NCI-H510A treated with DMSO at 0.1 percent for 48 hours (cell line): ENCODE data around the gene CTDSP2.
"Not testable (repeated sequence)": the region's sequence is repeated elsewhere in the genome, so short reads cannot be mapped to it uniquely, and the experiment has no call there.

Experiments used
- DNase-seq: peaks from one replicate; lab custom pipeline; 2025; lab: John Stamatoyannopoulos, UW

The CTDSP2 gene

DNA sequence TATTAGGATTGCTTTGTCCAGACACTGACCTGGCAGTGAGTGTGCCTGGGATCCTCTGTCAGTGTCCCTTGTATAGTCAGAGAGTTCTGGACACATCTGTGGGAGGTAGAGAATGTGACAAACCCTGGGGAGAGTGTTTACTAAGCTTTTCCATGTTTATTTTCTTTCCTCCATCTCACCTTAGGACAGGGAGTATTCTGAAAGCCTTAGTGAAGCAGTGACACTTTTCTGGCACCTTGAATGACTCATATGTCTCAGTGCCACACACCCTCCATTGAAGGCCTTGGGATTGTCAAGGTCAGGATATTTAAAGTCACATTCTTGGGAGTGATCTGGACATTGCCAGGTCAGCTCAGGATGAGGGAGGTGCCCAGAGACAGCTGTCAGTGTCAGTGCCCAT lies 34.9 kb upstream of the CTDSP2 start:
- DNase-seq: no peak

DNA sequence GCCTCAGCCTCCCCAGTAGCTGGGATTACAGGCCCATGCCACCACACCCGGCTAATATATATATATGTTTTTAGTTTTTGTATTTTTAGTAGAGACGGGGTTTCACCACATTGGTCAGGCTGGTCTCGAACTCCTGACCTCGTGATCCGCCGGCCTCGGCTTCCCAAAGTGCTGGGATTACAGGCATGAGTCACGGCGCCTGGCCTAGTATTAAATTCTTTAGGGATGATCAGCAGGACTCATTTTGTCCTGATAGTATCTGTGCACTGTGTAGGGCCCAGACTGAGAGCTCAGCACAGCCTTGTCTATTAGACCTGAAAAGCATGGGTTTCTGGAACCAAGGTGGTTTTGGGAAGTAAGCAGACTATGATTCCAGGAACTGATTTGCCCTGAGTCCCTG lies 34.5 kb upstream of the CTDSP2 start:
- not testable (repeated sequence) for DNase-seq

DNA sequence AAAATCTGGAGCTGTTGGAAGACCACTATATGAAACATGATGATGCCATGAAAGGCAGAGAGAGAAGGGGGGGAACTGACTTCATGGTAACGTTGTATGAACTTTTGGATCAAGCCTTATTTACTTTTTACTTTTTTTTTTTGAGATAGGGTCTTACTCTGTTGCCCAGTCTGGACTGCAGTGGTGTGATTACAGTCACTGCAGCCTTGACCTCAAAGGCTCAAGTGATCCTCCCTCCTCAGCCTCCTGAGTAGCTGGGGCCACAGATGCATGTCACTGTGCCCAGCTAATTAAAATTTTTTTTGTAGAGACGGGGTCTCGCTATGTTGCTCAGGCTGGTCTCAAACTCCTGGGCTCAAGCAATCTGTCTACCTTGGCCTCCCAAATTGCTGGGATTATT lies 31.3 kb upstream of the CTDSP2 start:
- DNase-seq: no peak

DNA sequence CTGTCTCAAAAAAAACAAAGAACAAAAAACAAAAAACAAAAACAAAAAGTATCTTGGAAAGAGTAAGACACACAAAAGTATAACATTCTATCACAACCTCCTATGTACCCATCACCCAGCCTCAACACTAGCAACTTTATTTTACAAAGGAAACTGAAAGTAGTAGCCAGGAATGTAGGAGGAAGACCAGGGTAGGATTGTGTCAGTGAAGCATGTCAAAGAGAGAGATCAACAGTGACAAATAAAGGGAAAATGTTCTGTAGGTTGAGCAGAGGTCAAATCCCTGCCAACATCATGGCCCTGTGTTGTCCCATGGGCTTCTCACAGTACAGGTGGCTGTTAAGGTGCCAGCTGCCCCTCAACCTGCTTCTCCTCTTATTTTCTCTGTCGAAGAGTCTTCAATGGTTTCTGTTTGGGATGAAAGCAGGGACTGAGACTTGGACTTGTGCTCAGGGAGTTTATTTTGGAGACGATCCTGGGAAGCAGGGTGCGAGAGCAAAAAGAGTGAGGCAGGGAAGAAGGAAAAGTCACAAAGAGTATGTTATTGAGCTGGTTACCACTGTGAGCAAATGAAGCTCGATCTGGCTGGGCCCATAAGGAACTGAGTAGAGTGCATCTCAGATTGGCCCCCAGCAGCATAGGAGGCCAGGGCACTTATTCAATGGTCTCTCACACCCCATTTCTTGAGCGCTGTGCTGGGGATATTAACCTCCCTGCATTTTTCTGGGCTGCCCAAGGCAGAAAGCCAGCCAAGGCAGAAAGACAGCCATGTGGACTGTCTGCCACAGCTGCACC lies 29.4 kb upstream of the CTDSP2 start:
- no peak for DNase-seq

DNA sequence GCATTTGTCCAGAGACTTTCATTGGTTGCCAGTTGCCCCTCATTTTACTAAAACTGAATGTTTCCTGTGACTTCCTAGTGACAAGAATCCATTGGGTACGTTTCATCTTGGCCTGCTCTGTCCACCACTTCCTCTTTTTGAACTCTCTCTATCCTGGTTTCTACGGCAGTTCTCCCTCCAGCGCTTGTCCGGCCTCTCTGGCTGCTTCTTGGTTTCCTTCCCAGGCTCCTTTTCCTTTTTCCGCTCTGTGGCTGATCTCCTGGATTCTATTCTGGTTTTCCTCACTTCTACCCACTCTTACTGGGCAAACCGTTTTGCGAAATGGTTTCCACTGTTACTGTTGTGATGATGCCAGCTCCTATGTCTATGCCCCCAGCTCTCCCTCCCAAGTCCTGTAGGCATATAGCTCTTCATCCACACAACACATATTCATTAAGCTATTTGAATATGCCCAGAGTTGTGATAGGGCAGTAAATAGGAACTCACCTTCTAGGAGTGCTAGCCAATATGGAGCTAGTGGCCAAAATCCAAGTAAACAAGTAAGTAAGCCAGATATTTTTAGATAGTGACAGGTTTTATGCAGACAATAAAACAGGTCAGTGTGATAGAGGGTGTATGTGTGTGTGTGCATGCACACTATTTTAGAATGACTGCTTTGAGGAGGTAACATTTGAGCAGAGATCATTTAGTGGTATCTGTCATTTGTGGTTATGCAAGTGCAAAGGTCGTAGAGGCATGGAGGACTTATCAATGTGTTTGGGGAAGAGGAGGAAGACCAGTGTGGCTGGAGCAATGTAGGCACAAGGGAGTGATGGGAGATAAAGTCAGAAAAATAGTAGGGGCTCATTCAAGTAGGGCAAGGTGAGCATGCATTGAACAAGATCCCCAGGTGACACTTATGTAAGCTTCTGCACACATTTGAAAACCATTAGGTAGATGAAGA lies 27.9 kb upstream of the CTDSP2 start:
- DNase-seq: no peak

DNA sequence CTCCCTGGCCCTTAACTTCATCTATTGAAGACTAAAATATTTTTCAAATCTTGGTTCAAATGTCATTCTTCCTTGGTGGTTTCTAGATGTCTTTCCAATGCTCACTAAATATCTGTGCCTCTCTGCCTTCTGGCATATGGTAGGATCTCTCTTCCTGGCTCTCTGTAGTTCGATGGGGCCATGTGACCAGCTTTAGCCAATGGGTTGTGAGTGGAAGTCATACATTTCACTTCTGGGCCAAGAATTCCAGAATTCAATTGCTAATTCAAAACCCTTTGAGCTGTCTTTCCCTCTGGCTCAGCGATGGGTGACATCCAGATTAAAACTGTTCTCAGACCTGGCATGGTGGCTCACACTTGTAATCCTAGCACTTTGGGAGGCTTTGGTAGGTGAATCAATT lies 25.8 kb upstream of the CTDSP2 start:
- no peak for DNase-seq

DNA sequence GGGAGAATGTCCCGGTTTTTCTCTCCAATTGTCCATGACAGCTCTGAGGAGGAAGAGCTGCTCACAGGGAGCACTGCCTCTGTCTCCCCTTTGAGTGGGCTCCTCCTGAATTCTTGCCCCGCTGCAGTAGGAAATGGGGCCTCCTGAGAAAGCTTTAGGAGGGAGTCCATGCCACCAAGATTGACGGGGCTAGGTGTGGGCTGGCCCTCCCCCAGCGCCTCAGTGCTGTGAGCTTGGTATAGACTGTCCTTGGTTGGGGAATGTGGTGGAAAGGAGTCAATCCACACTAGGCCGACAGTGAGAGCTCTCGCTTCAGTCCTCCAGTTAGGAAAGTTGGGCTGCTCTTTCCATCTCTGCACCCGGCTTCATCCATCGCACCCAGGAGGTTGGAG lies 23.4 kb upstream of the CTDSP2 start:
- DNase-seq: no peak

DNA sequence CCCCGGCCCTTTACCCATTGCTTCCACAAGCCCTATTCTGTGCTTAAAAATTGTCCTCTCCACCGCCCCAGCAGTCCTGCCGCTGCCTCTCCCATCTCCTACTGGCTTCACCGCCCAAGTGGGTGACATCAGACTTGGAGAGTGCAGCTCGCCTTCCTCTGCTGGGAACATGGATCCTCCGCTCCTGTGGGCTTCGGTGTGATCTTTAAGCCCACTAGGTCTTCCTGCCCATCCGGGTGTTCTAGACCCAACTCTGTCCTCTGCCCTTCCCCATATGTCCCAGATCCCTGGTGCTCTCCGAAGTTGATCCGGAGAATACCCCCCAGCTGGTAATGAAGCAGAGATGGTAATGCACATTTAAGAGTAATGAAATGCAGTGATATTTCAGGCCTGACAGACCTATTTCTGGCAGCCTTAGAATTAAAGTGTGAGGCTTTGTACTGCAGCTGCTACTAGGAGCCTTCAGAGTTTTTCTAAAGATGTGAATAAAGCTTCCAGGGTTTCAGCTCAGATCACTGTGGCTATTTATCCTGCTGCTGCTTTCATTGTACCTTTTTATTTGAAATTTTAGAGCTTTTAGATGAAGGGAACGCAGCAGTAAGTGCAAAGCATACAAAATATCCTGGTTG lies 22.9 kb upstream of the CTDSP2 start:
- no peak for DNase-seq

DNA sequence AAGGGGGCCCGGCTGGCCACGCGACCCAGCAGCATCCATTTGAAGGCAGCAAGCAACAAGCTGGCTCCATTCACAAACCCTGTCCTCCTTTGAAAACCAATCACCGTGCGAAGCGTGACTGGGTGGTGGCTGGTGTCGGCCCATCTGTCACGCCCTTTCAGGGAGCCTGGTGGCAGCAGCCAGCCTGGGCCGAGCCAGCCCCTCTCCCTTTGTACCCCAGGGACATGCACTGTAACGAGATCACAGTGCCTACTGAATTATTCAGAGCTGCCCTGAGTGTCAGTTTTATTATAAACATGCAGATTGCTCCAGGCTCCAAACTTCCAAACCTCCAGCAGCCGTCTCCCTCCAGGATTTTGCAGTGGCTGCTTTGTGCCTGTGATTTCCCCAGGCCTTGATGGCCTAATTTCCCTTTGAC lies 22.3 kb upstream of the CTDSP2 start:
- DNase-seq: no peak

DNA sequence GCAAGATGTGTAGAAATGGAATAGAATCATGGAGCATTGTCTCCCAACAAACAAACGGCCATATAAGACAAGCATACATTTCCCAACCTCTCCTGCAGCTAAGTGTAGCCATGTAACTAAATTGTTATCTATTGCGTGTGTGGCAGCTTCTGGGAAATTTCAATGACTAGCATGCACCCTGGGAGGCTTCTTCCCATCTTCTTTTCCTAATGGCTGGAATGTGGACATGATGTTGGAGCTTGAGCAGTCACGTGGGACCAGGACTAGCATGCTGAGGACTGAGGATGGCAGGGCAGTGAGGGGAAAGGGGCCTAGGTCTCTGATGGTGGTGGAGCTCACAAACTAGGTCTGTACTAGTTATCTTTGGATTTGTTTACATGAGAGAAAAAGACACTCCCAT lies 21.7 kb upstream of the CTDSP2 start:
- no peak for DNase-seq

DNA sequence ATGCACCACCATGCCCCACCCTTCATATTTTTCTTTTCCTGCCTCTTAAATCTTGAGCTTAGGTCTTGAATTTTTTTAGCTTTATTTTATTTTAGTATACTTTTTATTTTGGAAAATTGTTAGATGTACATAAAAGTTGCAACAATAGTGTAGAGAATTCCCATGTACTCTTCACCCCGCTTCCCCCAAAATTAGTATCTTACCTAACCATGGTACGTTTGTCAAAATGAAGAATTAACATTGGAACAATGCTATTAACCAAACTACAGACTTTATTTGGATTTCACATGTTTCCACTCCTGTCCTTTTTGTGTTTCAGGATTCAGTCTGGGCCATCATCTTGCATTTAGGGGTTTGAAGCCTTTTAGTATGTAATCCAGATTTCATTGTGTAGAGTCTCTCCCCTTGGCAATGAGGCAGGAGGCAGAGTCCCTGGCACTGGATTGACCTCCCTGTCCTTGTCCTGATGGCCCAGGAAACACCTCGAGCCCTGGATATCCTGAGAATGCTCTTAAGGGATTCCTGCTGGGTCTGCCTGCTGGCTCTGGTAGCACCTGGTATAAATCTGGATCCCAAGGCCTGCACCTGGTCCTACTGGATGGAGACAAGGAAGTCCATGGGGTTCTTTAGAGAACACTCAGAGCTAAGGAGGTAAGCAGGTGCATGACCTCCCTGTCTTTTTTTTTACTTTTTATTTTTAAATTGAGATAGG lies 19.9 kb upstream of the CTDSP2 start:
- no peak for DNase-seq

DNA sequence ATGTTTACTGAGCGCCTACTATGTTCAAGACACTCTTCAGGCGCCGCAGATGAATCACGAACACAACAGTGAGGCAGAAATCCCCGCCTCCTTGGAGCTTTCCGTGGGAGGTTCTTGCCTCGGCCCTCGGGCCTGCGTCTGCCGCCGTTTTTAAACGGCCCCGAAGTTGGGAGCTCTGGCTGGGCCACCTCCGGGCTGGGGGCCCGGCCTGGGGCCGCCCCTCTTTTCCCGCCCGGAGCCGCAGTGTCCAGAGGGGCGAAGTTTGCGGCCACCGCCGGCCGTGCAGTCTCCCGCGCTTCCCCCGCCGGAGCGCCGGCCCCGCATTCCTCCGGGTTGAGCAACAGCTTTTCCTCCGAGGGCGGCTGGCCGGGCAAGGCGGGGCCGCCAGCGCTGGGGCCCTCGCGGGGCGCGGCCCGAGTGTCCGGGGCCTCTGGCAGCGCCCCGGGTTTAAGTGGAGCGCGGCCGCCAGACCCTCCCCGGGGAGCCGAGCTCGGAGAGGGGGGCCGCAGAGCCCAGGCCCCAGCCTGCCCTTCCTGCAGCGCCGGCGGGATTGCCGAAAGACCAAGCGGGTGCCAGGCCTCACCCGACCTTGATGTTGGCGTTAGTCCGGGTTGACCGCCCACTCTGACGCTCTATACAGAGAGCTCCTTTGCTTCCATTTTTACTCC lies 18.7 kb upstream of the CTDSP2 start:
- no peak for DNase-seq

DNA sequence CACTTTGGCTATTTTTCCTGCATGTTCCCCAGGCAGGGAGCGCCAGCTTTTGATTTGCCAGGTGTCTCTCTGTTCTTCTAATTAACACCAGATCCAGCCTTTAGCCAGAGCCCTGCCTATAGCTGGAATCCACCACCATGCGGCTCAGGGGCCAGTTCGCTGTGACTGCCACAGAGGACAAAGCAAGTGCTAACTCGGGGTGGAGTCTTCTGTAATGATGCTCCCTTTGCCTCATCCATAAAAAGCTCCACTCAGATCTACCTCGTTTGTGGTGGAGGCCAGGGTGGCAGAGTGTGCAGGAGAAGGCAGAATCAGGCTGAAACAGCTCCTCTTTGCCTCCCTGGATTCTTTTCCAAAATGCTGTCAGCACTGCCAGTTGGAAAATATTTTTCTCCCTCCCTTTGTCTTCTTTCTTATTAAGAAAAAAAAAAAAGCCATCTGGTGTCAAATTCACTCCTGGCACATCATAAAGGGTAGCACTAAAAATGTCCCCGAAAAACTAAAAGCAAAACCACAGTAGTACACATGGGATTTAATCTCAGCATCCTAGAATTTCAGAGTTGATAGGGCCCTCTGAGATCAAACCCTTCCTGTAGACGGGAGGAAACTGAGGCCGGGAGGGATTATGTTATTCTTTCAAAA lies 18.0 kb upstream of the CTDSP2 start:
- no peak for DNase-seq

DNA sequence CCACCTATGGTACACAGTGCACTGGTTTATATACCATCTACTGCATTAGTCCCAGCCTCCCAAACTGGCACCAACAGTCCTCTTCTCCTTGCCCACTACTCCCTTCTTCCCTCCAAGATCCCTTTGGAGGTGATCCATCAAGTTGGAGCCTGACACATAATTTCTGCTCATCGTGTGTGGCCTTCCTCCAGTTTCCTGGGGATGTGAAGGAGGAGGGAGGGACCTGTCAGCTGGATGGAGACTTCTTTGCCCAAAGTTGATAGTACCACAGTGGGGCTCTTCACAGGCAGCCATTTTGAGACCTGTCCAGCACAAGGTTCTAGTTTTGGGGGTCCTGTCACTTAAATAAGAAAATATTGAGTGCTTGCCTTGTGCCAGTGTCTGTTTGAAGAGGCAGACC lies 17.1 kb upstream of the CTDSP2 start:
- DNase-seq: no peak

DNA sequence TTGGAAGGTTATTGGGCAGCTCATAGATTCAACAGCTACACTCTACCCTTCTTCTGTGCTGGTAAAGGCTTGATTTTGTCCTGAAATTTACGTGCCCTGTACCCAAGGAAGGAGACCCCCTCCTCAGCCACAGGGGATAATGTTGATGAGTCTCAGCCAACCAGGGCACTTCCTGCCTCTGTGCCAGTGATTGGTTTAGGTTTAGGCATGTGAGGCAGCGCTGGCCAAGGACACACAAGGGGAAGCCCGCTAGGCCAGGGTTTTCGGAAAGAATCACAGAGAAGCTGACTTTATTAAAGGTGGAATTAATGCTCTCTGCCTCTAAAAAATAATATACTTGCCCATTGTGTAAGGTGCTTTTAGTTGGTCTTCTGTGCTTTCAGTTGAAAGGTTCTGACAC lies 15.4 kb upstream of the CTDSP2 start:
- no peak for DNase-seq

DNA sequence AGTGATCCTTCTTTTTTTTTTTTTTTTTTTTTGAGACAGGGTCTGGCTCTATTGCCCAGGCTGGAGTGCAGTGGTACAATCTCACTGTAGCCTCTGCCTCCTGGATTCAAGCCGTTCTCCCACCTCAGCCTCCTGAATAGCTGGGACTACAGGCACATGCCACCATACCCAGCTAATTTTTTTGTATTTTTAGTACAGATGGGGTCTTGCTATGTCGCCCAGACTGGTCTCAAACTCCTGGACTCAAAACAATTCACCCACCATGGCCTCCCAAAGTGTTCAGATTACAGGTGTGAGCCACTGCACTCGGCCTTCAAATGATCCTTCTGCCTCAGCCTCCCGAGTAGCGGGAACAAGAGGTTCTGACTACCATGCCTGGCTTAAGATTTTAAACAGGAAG lies 14.4 kb upstream of the CTDSP2 start:
- DNase-seq: not testable (repeated sequence)

DNA sequence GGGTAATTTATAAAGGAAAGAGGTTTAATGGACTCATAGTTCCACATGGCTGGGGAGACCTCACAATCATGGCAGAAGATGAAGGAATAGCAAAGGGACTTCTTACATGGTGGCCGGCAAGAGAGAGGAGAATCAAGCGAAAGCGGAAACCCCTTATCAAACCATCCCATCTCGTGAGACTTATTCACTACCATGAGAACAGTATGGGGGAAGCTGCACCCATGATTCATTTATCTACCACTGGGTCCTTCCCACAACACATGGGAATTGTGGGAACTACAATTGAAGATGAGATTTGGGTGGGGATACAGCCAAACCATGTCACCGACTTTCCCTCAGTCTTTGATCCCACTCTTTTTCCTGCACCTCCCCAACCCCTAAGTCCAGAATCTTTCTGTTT lies 12.6 kb upstream of the CTDSP2 start:
- DNase-seq: no peak

DNA sequence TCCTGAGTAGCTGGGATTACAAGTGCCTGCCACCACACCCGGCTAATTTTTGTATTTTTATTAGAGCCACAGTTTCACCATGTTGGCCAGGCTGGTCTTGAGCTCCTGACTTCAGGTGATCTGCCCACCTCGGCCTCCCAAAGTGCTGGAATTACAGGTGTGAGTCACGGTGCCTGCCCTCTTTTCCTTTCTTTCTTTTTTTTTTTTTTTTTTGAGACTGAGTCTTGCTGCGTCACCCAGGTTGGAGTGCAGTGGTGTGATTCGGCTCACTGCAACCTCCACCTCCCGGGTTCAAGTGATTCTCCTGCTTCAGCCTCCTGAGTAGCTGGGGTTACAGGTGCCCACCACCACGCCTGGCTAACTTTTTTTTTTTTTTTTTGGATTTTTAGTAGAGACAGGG lies 11.6 kb upstream of the CTDSP2 start:
- DNase-seq: not testable (repeated sequence)

DNA sequence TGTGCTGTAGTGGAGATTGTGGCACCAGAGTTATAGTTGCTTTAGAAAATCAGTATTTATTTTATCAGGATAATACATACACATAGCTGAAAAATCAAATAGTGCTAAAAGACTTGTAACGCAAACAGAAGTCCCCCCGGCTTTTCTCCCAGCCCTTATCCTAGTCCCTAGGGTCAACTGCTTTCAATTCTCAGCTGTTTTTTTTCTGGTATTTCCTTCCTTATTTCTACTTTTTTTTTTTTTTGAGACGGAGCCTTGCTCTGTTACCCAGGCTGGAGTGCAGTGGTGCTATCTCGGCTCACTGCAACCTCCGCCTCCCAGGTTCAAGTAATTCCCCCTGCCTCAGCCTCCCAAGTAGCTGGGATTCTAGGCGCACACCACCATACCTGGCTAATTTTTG lies 8.4 kb upstream of the CTDSP2 start:
- DNase-seq: no peak

DNA sequence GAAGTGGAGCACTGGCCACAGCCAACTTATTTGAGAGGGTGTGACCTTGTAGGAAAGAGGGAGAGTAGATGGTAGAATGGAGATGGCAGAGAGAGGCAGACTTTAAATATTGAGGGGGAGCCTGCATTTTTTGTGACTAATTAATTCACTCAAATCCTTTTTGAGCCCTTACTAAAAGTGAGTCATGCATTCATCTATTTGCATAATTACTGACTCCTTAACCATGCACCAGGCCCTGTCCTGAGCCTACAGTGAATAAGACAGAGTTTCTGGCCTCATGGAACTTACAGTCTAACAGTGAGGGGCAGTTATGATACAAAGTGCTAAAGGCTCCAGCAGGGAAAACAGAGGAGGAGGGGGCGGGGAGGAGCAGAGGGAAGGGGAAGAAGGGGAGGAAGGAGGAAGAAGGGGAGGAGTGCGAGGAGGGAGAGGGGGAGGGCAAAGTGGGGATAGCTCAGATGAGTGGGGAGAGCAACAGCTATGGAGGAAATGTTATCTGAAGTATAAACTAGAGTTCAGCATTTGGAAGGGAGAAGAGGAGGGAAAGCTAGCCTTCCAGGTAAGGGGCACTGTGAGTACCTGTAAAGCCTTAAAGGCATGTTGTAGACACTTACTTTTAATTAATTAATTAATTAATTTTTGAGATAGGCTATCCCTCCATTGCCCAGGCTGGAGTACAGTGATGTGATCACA lies 7.5 kb upstream of the CTDSP2 start:
- no peak for DNase-seq
